Neural progenitor cell (in vitro differentiated cells): Measurements from ENCODE around the gene NFIA. TPM values are rescaled to one million over a fixed set of nuclear protein-coding genes. Genes with fewer than 3 reads are reported as not detected.
"Not testable (repeated sequence)": the region's sequence is repeated elsewhere in the genome, so short reads cannot be mapped to it uniquely, and the experiment has no call there.

Experiments used
- DNase-seq: peaks from one replicate; pipeline ENCODE4 v3.0.0-alpha.2; 2016; ENCODE audit warnings: low spot score
- H2AFZ ChIP-seq: fragments of 200-600 bp; sonication (generic); replicated peaks from 2 replicates; pipeline ENCODE4 v1.6.1; 2016; ENCODE audit warnings: antibody characterized with exemption
- H3F3A ChIP-seq: fragments of 200-600 bp; sonication (generic); 2 replicates; pipeline ENCODE4 v1.6.1; 2016; ENCODE audit warnings: antibody characterized with exemption, low read depth
- H3K27ac ChIP-seq: fragments of 200-600 bp; sonication (generic); 2 replicates; pipeline ENCODE4 v1.5.1; 2016; ENCODE audit warnings: mild to moderate bottlenecking
- H3K27me3 ChIP-seq: fragments of 200-600 bp; sonication (generic); 2 replicates; pipeline ENCODE4 v1.6.1; 2016; ENCODE audit warnings: mild to moderate bottlenecking, moderate library complexity
- H3K36me3 ChIP-seq: fragments of 200-600 bp; sonication (generic); 2 replicates; pipeline ENCODE4 v1.5.1; 2016
- H3K4me1 ChIP-seq: fragments of 200-600 bp; sonication (generic); 2 replicates; pipeline ENCODE4 v1.6.1; 2016; ENCODE audit warnings: mixed run types
- H3K4me2 ChIP-seq: fragments of 200-600 bp; sonication (generic); 2 replicates; pipeline ENCODE4 v1.6.1; 2016
- H3K4me3 ChIP-seq: fragments of 200-600 bp; sonication (generic); 2 replicates; pipeline ENCODE4 v1.5.1; 2016
- H3K79me2 ChIP-seq: fragments of 200-600 bp; sonication (generic); 2 replicates; pipeline ENCODE4 v1.6.1; 2016; ENCODE audit warnings: low read depth
- H3K9ac ChIP-seq: fragments of 200-600 bp; sonication (generic); 2 replicates; pipeline ENCODE4 v1.6.1; 2016
- H3K9me3 ChIP-seq: fragments of 200-600 bp; sonication (generic); 2 replicates; pipeline ENCODE4 v1.5.1; 2016; ENCODE audit warnings: low read depth
- H4K20me1 ChIP-seq: fragments of 200-600 bp; sonication (generic); 2 replicates; pipeline ENCODE4 v1.6.1; 2016; ENCODE audit warnings: low read depth
- H3K27ac Mint-ChIP-seq: 3 replicates; pipeline ENCODE4 v1.8.0; 2021; ENCODE audit warnings: mixed read lengths
- H3K27me3 Mint-ChIP-seq: 2 replicates; pipeline ENCODE4 v1.8.0; 2022; ENCODE audit warnings: low read depth, mild to moderate bottlenecking, inconsistent platforms, moderate library complexity, mixed read lengths; ENCODE audit not compliant: insufficient read depth
- H3K36me3 Mint-ChIP-seq: 3 replicates; pipeline ENCODE4 v1.8.0; 2021; ENCODE audit warnings: mixed read lengths
- H3K4me1 Mint-ChIP-seq: 3 replicates; pipeline ENCODE4 v1.8.0; 2021; ENCODE audit warnings: mixed read lengths
- H3K4me3 Mint-ChIP-seq: 3 replicates; pipeline ENCODE4 v1.8.0; 2021; ENCODE audit warnings: mild to moderate bottlenecking, moderate library complexity, mixed read lengths
- H3K9me3 Mint-ChIP-seq: 3 replicates; pipeline ENCODE4 v1.8.0; 2020; ENCODE audit warnings: mixed read lengths
- EZH2 ChIP-seq: fragments of 200-600 bp; sonication (generic); IDR thresholded peaks from 2 replicates; pipeline ENCODE4 v1.6.1; 2017; ENCODE audit warnings: antibody characterized with exemption, mild to moderate bottlenecking, moderate library complexity
- EZH2phosphoT487 ChIP-seq: fragments of 200-600 bp; sonication (generic); IDR thresholded peaks from 2 replicates; pipeline ENCODE4 v1.6.1; 2017; ENCODE audit warnings: antibody characterized with exemption
- total RNA-seq: library from RNA; depleted of rRNA; stranded (reverse); fragments of >200 nt; gene quantifications from 2 replicates; pipeline ENCODE4 v1.2.3, GENCODE V29; 2015; ENCODE audit warnings: low replicate concordance
- TF ChIP-seq, protein P1 (sequence below): fragments of 200-600 bp; sonication (generic); IDR thresholded peaks from 2 replicates; pipeline ENCODE4 v1.5.1; 2017; ENCODE audit warnings: antibody characterized with exemption, mild to moderate bottlenecking

NFIA gene
- total RNA-seq, 1 donor from 2014 or later, result 5.3 TPM

DNA sequence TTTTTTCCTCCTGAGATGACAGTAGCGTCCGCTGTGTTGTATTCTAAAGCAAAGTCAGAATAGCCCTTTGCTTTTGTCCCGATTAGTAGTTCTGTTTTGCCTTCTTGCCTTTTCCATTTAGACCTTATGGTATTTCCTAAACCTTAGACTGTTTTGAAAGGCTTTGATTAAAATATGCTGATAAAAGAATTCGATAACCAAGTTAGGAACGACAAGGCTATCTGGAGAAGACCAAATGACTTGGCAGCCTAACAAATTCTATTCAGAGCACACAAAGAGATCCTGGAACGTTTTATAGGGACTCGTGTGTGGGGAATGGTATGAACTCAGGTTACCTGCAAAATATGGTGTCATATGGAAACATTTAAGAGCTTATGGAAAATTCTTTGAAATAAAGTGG is 42.9 kb downstream of the NFIA start:
- Histone ChIP-seq H3K4me3 (no peak overlapping the region), H3K9me3 (no peaks in the 10 kb centered on the region), H4K20me1 (no peaks in the 10 kb centered on the region), H3K36me3 (no peaks in the 10 kb centered on the region), H2AFZ (no peak overlapping the region), H3F3A (no peaks in the 10 kb centered on the region), H3K27ac (no peak overlapping the region), H3K27me3 (no peaks in the 10 kb centered on the region), H3K4me1 (no peaks in the 10 kb centered on the region), H3K4me2 (no peak overlapping the region), H3K9ac (no peak overlapping the region), H3K79me2 (no peaks in the 10 kb centered on the region)
- H3K36me3 Mint-ChIP-seq, result peaks cover 2% of the 10 kb centered on the region
- TF ChIP-seq EZH2 (no peak), EZH2phosphoT487 (no peak)
- TF ChIP-seq, protein P1, sequence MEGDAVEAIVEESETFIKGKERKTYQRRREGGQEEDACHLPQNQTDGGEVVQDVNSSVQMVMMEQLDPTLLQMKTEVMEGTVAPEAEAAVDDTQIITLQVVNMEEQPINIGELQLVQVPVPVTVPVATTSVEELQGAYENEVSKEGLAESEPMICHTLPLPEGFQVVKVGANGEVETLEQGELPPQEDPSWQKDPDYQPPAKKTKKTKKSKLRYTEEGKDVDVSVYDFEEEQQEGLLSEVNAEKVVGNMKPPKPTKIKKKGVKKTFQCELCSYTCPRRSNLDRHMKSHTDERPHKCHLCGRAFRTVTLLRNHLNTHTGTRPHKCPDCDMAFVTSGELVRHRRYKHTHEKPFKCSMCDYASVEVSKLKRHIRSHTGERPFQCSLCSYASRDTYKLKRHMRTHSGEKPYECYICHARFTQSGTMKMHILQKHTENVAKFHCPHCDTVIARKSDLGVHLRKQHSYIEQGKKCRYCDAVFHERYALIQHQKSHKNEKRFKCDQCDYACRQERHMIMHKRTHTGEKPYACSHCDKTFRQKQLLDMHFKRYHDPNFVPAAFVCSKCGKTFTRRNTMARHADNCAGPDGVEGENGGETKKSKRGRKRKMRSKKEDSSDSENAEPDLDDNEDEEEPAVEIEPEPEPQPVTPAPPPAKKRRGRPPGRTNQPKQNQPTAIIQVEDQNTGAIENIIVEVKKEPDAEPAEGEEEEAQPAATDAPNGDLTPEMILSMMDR, result no peak
- H3K4me1 Mint-ChIP-seq, result peaks cover 15% of the 10 kb centered on the region
- DNase-seq, result no peak
- no peaks in the 10 kb centered on the region for H3K27me3 Mint-ChIP-seq
- H3K27ac Mint-ChIP-seq, result no peak overlapping the region
- H3K4me3 Mint-ChIP-seq, result no peak overlapping the region
- no peaks in the 10 kb centered on the region for H3K9me3 Mint-ChIP-seq

DNA sequence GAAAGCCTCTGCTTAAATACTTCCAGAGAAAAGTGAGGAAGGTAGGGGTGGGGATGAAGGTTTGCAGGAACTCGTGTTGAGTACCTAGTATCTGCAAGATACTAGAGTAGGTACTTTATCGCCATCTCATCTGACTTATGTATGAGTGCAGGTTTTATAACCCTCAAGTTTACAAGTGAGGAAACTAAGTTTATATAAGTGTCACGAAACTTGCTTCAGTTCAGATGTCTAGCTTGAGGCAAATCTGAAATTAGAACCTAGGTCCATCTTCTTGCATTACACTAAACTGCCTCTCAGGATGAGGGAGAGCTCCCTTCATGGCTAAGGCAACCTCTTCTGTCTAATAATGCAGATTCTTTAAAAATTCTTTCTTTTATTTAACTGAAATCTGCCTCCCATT is 43.5 kb downstream of the NFIA start:
- Mint-ChIP-seq H3K4me3 (no peak overlapping the region), H3K9me3 (no peaks in the 10 kb centered on the region), H3K36me3 (peaks cover 2% of the 10 kb centered on the region), H3K4me1 (peaks cover 9% of the 10 kb centered on the region), H3K27ac (no peak overlapping the region), H3K27me3 (no peaks in the 10 kb centered on the region)
- Histone ChIP-seq H3K9ac (no peak overlapping the region), H3K27ac (no peak overlapping the region), H3K9me3 (no peaks in the 10 kb centered on the region), H3K4me2 (no peak overlapping the region), H3K4me1 (no peaks in the 10 kb centered on the region), H3K36me3 (no peaks in the 10 kb centered on the region), H2AFZ (no peak overlapping the region), H3F3A (no peaks in the 10 kb centered on the region), H4K20me1 (no peaks in the 10 kb centered on the region), H3K79me2 (no peaks in the 10 kb centered on the region), H3K27me3 (no peaks in the 10 kb centered on the region), H3K4me3 (no peak overlapping the region)
- DNase-seq, result no peak
- no peak for TF ChIP-seq EZH2
- no peak for TF ChIP-seq EZH2phosphoT487
- TF ChIP-seq, protein P1, result no peak

DNA sequence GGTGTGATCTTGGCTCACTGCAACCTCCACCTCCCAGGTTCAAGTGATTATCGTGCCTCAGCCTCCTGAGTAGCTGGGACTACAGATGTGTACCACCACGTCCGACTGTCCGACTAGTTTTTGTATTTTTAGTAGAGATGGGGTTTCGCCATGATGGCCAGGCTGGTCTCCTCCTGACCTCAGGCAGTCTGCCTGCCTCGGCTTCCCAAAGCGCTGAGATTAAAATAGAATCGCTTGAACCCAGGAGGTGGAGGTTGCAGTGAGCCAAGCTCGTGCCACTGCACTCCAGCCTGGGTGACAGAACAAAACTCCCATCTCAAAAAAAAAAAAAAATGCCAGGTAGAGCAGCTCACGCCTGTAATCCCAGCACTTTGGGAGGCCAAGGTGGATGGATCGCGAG is 44.5 kb downstream of the NFIA start:
- H3K9me3 ChIP-seq, H3K27ac ChIP-seq, H3K36me3 ChIP-seq, H3K9me3 Mint-ChIP-seq, H3K9ac ChIP-seq, H3K27me3 Mint-ChIP-seq, H4K20me1 ChIP-seq, H2AFZ ChIP-seq, H3K4me1 ChIP-seq, H3K4me3 ChIP-seq, H3F3A ChIP-seq, H3K4me3 Mint-ChIP-seq, H3K4me1 Mint-ChIP-seq, H3K79me2 ChIP-seq, DNase-seq, H3K27me3 ChIP-seq, H3K27ac Mint-ChIP-seq, H3K36me3 Mint-ChIP-seq, H3K4me2 ChIP-seq: not testable (repeated sequence)

DNA sequence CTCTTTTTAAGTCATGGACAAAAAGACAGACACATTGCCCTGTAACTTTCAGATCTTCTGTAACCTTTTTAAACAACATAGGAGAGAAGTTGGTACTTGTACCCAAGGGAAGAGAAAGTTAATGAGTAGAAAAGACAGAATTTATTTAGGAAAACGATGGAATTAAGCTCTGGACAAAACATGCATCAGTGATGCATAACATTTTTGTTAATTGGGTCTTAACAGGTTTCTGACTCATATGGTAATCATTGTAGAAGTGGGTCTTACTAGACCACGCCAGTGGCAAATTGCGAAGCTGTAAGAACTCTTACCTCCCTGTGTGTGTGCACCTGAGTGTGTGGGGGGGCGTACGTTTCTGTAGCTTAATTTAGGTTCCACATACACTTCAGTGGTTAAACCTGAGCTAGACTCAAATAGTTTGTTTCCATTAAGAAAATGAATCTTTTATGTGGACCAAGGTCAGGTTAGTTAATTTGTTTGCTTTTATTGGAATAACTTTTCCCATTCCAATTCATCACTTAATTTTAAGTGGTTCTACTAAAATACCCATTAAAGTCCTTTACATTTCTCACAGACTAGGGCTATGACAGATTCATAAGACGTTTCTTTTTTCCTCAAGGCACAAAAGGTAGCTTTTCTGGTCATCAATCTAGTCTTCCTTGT is 48.1 kb downstream of the NFIA start:
- Histone ChIP-seq H3K9me3 (no peaks in the 10 kb centered on the region), H3K9ac (no peak overlapping the region), H4K20me1 (no peaks in the 10 kb centered on the region), H2AFZ (no peak overlapping the region), H3K27me3 (no peaks in the 10 kb centered on the region), H3K36me3 (no peaks in the 10 kb centered on the region), H3K27ac (no peak overlapping the region), H3K79me2 (no peaks in the 10 kb centered on the region), H3F3A (peaks cover 6% of the 10 kb centered on the region), H3K4me1 (peaks cover 16% of the 10 kb centered on the region), H3K4me2 (no peak overlapping the region), H3K4me3 (no peak overlapping the region)
- Mint-ChIP-seq H3K9me3 (no peaks in the 10 kb centered on the region), H3K27ac (no peak overlapping the region), H3K27me3 (no peaks in the 10 kb centered on the region), H3K4me1 (peaks cover 17% of the 10 kb centered on the region), H3K4me3 (no peak overlapping the region), H3K36me3 (peaks cover 2% of the 10 kb centered on the region)
- DNase-seq, result no peak
- TF ChIP-seq, protein P1, result no peak
- TF ChIP-seq EZH2 (no peak), EZH2phosphoT487 (no peak)
